A172 (cell line): ENCODE data around the gene MPRIP. TPM values are rescaled to one million over a fixed set of nuclear protein-coding genes. Genes with fewer than 3 reads are reported as not detected.

Experiments used
- DNase-seq: peaks from one replicate; pipeline ENCODE4 v3.0.0-alpha.2; 2015; ENCODE audit warnings: low spot score
- total RNA-seq: library from RNA; depleted of rRNA; stranded (reverse); fragments of >200 nt; shearing (Covaris generic); gene quantifications from 2 replicates; pipeline ENCODE4 v1.2.3, GENCODE V29; 2014

Gene MPRIP
- total RNA-seq, 1 experiment from 2014 or later, result 299 TPM

GRCh38 chr17:17028059-17028877 lies 14.0 kb upstream of the MPRIP start:
- peak; percentile 100 for DNase-seq

GRCh38 chr17:17028878-17029535 lies 13.2 kb upstream of the MPRIP start:
- DNase-seq, result no peak

- DNase-seq, result no peak
These were observed 12.3 kb upstream of the MPRIP start for GRCh38 chr17:17029938-17030337.

- DNase-seq, result no peak
These were observed 11.6 kb upstream of the MPRIP start for GRCh38 chr17:17030515-17031211.

- peak; percentile 73 for DNase-seq
These were observed 10.0 kb upstream of the MPRIP start for GRCh38 chr17:17032131-17032692.

- no peak for DNase-seq
These were observed 8.8 kb upstream of the MPRIP start for GRCh38 chr17:17033466-17033865.

- DNase-seq, result no peak
These were observed 8.2 kb upstream of the MPRIP start for GRCh38 chr17:17034026-17034425.

GRCh38 chr17:17034496-17035075 lies 7.7 kb upstream of the MPRIP start:
- no peak for DNase-seq

- no peak for DNase-seq
These were observed 6.8 kb upstream of the MPRIP start for GRCh38 chr17:17035490-17035889.

- no peak for DNase-seq
These were observed 6.2 kb upstream of the MPRIP start for GRCh38 chr17:17035920-17036523.

- peak; percentile 45 for DNase-seq
These were observed 5.7 kb upstream of the MPRIP start for GRCh38 chr17:17036524-17036998.

GRCh38 chr17:17039911-17040310 lies 2.3 kb upstream of the MPRIP start:
- no peak for DNase-seq

GRCh38 chr17:17041018-17041521 lies 1.2 kb upstream of the MPRIP start:
- peak; percentile 73 for DNase-seq

- DNase-seq, result peak; percentile 97
These were observed 480 bp upstream of the MPRIP start for GRCh38 chr17:17041571-17042383.

GRCh38 chr17:17042851-17043460 lies 699 bp downstream of the MPRIP start:
- peak; percentile 60 for DNase-seq

GRCh38 chr17:17043461-17044271 lies 1.4 kb downstream of the MPRIP start:
- peak; percentile 63 for DNase-seq

GRCh38 chr17:17044846-17045561 lies 2.7 kb downstream of the MPRIP start:
- peak; percentile 88 for DNase-seq

- no peak for DNase-seq
These were observed 5.8 kb downstream of the MPRIP start for GRCh38 chr17:17048106-17048505.
